Measurements from ENCODE around the gene NDUFB8. TPM values are rescaled to one million over a fixed set of nuclear protein-coding genes. Genes with fewer than 3 reads are reported as not detected.

Gene NDUFB8
- total and polyA plus RNA-seq, 8 donors = 33.0 to 362 (median 138) TPM

DNA sequence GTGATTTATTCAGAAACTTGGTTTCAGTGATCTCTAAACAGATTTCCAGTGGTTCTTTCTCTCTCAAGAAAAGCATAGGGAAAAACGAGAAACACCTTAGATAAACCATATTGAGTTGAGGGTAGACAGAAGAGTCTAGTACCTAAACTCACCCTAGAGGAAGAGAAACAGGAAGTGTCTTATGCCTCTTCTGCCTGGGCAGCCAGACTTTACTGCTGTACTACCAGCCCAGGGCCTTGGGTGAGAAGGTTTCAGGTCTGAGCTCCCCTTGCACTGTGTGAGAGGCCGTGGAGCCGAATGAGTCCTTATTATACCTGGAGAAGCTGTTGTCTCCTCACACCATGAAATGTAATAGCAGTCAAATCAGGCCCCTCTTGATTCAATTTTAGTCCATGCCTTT lies 24.3 kb upstream of the NDUFB8 start:
- Histone ChIP-seq H3K27me3 (no peaks in the 10 kb centered on the region), H3K4me1 (peaks cover 0 to 18% (median 0%) of the 10 kb centered on the region in 4 donors), H3K36me3 (peaks cover 9 to 71% (median 56%) of the 10 kb centered on the region in 4 donors), H3K4me3 (no peak overlapping the region), H3K27ac (no peak overlapping the region), H3K9me3 (no peaks in the 10 kb centered on the region)
- intact Hi-C loops (cut with DNase I; ENCODE audit: low total_unique reads) = no loop called here
- 87 to 93% (median 89%) methylated on average over 3 of the region's 3 CpGs for whole genome bisulfite sequencing, 5 donors
- no peak for DNase-seq
- TF ChIP-seq EP300 (IDR thresholded peaks at IDR 0.05) (no peak), CTCF (IDR thresholded peaks at IDR 0.05) (no peak), POLR2AphosphoS5 (IDR thresholded peaks at IDR 0.05) (no peak), POLR2A (IDR thresholded peaks at IDR 0.05) (no peak)

- WGBS, 5 donors = 66 to 81% (median 74%) methylated on average over 5 of the region's 5 CpGs
- DNase-seq = no peak
- TF ChIP-seq POLR2AphosphoS5 (IDR thresholded peaks at IDR 0.05) (no peak), EP300 (IDR thresholded peaks at IDR 0.05) (no peak), CTCF (IDR thresholded peaks at IDR 0.05) (no peak), POLR2A (IDR thresholded peaks at IDR 0.05) (no peak)
- Histone ChIP-seq H3K9me3 (no peaks in the 10 kb centered on the region), H3K4me3 (no peak overlapping the region), H3K36me3 (peaks cover 29 to 75% (median 64%) of the 10 kb centered on the region in 4 donors), H3K4me1 (peaks cover 0 to 18% (median 0%) of the 10 kb centered on the region in 4 donors), H3K27me3 (no peaks in the 10 kb centered on the region), H3K27ac (no peak overlapping the region)
- intact Hi-C loops (cut with DNase I; ENCODE audit: low total_unique reads) = no loop called here
These were observed 22.1 kb upstream of the NDUFB8 start for GRCh38 chr10:100551738-100552137.

DNA sequence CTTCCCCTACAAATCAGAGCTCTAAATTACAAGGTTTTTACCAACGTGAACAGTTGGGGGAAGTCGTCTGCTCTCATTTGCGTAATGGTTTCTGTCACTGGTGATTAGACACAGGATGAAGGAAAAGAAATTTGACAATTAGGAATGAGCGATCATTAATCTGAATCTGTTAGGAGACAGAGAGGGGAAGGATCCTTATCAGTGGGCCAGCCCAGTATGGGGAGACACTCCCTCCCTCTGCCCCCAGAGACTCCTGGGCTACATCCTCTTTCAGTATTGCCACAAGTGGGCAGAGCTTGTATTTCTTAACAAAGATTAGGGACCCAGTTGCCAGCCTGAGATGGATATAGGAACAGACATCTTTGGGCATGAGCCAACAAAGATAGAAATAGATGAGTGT lies 21.5 kb upstream of the NDUFB8 start:
- 73 to 88% (median 78%) methylated on average over 4 of the region's 4 CpGs for WGBS, 5 donors
- Histone ChIP-seq H3K27me3 (no peaks in the 10 kb centered on the region), H3K27ac (no peak overlapping the region), H3K36me3 (peaks cover 34 to 75% (median 66%) of the 10 kb centered on the region in 4 donors), H3K4me1 (peaks cover 0 to 18% (median 0%) of the 10 kb centered on the region in 4 donors), H3K4me3 (no peak overlapping the region), H3K9me3 (no peaks in the 10 kb centered on the region)
- no peak for DNase-seq
- no peak for TF ChIP-seq POLR2A (IDR thresholded peaks at IDR 0.05)
- no peak for TF ChIP-seq POLR2AphosphoS5 (IDR thresholded peaks at IDR 0.05)
- TF ChIP-seq CTCF (IDR thresholded peaks at IDR 0.05) = no peak
- intact Hi-C loops (cut with DNase I; ENCODE audit: low total_unique reads) = no loop called here

GRCh38 chr10:100544950-100545349 lies 15.3 kb upstream of the NDUFB8 start:
- Histone ChIP-seq H3K27me3 (no peaks in the 10 kb centered on the region), H3K4me3 (no peak overlapping the region), H3K36me3 (peaks cover 64 to 100% (median 100%) of the 10 kb centered on the region in 4 donors), H3K9me3 (no peaks in the 10 kb centered on the region), H3K4me1 (no peaks in the 10 kb centered on the region), H3K27ac (no peak overlapping the region)
- intact Hi-C loops (cut with DNase I; ENCODE audit: low total_unique reads) = no loop called here
- TF ChIP-seq POLR2A (IDR thresholded peaks at IDR 0.05) (no peak), CTCF (IDR thresholded peaks at IDR 0.05) (no peak), POLR2AphosphoS5 (IDR thresholded peaks at IDR 0.05) (no peak), EP300 (IDR thresholded peaks at IDR 0.05) (no peak)
- no peak for DNase-seq
- WGBS, 5 donors = 90 to 95% (median 93%) methylated on average over 5 of the region's 5 CpGs
